Measurements from ENCODE around the gene TFF3.

DNA sequence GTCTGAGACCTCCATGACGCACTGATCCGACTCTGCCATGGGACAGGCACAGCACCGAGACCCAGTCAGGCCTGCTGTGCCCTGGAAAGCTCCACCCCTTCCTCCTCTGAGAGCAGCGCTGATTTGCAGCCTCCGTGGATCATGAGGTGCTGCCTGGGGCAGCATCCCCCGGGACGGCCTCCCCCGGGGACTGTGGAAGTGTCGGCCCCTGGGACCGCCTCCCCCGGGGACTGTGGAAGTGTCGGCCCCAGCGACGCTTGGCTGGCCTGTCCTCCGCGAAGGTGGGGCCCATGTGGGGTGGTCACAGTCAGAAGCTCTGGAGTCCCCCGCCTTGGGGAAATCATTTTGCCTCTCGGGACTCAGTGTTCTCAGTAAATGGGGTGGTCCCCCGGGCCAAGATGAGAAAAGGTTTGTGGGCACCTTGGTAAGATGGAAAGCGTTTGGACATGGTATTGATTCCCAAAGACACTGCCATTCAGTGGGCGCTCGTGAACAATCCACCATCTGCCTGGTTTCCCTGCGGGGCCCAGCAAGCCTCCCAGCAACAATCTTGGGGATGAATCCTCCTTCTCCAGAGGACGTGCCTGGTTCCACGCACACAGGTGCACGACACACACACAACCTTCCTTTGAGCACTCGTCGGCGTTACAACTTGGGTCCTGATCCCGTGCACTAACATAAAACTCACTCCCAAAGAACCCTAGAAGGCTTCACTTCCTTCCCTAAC is 32.6 kb upstream of the TFF3 start:
- TF ChIP-seq FOXA1 (IDR thresholded peaks at IDR 0.05) (no peak), FOXK2 (IDR thresholded peaks at IDR 0.05) (no peak), BHLHE40 (IDR thresholded peaks at IDR 0.05; ENCODE audit: borderline replicate concordance) (no peak)

Data from HEK293T (cell line).